Spleen (tissue), 11 donors: ENCODE data around the gene PRXL2C. TPM values are rescaled to one million over a fixed set of nuclear protein-coding genes. Genes with fewer than 3 reads are reported as not detected.

Source experiments
- DNase-seq: peaks from one replicate; pipeline ENCODE4 v3.0.0-alpha.2; 2020
- H3K27ac ChIP-seq, 8 donors: fragments of 200-600 bp; sonication (generic) in 7 of 8; 1 replicate in 4 of 8; 2 replicates in 4 of 8; pipeline versions ENCODE4 v1.5.0 to v1.8.0; 2016 to 2021; ENCODE audit warnings: inconsistent platforms in 4 of 8, mild to moderate bottlenecking in 4 of 8, moderate library complexity in 1 of 8
- H3K27me3 ChIP-seq, 7 donors: fragments of 200-600 bp; sonication (generic) in 6 of 7; replicated peaks in 1 of 7; 1 replicate in 4 of 7; 2 replicates in 3 of 7; pipeline versions ENCODE4 v1.5.0 to v1.8.0; 2016 to 2021; ENCODE audit warnings: inconsistent platforms in 3 of 7, mild to moderate bottlenecking in 1 of 7
- H3K36me3 ChIP-seq, 6 donors: fragments of 200-600 bp; sonication (generic) in 5 of 6; 1 replicate in 4 of 6; 2 replicates in 2 of 6; pipeline versions ENCODE4 v1.5.0 to v1.8.0; 2016 to 2021; ENCODE audit warnings: inconsistent platforms in 2 of 6
- H3K4me1 ChIP-seq, 6 donors: fragments of 200-600 bp; sonication (generic) in 5 of 6; 1 replicate in 3 of 6; 2 replicates in 3 of 6; pipeline versions ENCODE4 v1.5.0 to v1.8.0; 2016 to 2021; ENCODE audit warnings: inconsistent platforms in 3 of 6
- H3K4me3 ChIP-seq, 8 donors: fragments of 200-600 bp; sonication (generic) in 7 of 8; 1 replicate in 4 of 8; 2 replicates in 4 of 8; pipeline versions ENCODE4 v1.5.0 to v1.8.0; 2016 to 2021; ENCODE audit warnings: inconsistent platforms in 4 of 8, mild to moderate bottlenecking in 4 of 8, moderate library complexity in 2 of 8
- H3K9me3 ChIP-seq, 8 donors: fragments of 200-600 bp; sonication (generic) in 7 of 8; 1 replicate in 4 of 8; 2 replicates in 4 of 8; pipeline versions ENCODE4 v1.5.0 to v1.8.0; 2016 to 2021; ENCODE audit warnings: inconsistent platforms in 4 of 8
- CTCF ChIP-seq, 11 experiments: fragments of 200-600 bp in 7 of 11; fragments of 450-650 bp in 4 of 11; sonication (generic) in 4 of 11; IDR thresholded peaks in 8 of 11; conservative IDR thresholded peaks in 3 of 11; 1 replicate in 7 of 11; 2 replicates in 4 of 11; pipeline versions ENCODE4 v1.4.0 to v1.8.0; 2016 to 2021; ENCODE audit warnings: antibody characterized with exemption in 11 of 11, inconsistent platforms in 4 of 11, mild to moderate bottlenecking in 1 of 11
- POLR2A ChIP-seq, 3 donors: fragments of 450-650 bp; IDR thresholded peaks; one replicate each; pipeline ENCODE4 v1.5.1; 2017; ENCODE audit warnings: antibody characterized with exemption in 3 of 3, mild to moderate bottlenecking in 1 of 3
- POLR2AphosphoS5 ChIP-seq, 3 donors: sonication (generic); formaldehyde crosslinking; IDR thresholded peaks; one replicate each; pipeline ENCODE4 v1.5.1; 2017; ENCODE audit warnings: antibody characterized with exemption in 3 of 3
- WGBS, 5 donors: extraction: QIAGEN DNeasy Blood & Tissue Kit in 3 of 5; methylation state at CpG; one replicate each; pipeline versions ENCODE4 v1.1.5 to v1.1.7; 2013 to 2018; 5-methylcytosine and 5-hydroxymethylcytosine counted together
- intact Hi-C: fragments of 100-400 bp; cut with DNase I; formaldehyde crosslinking; loops from one replicate; pipeline ENCODE4 v1.15.0; 2023; ENCODE audit warnings: low total_unique reads
- polyA plus RNA-seq, 3 donors: library from polyadenylated mRNA; stranded (reverse); fragments of 200-250 nt; gene quantifications; one replicate each; pipeline ENCODE4 v1.2.1, GENCODE V29; 2013
- total RNA-seq, 7 donors: library from RNA; depleted of rRNA in 3 of 7; stranded (reverse); fragments of >200 nt in 3 of 7; fragmentation: NEBNext Ultra II Directional in 4 of 7; extraction: Animal tissue kit (Norgen Biotek cat#: 25700) in 4 of 7; gene quantifications; one replicate each; pipeline versions ENCODE4 v1.1.0 to v1.2.1, GENCODE V29; 2016 to 2021
- donor health status: healthy with polysubstance abuse.
- donor health status: DM: no; HTN: no; CAD: no; lungs with moderate emphysema.
- donor health status: DM: no; HTN: no; CAD: no.
- donor health status: Bipolar disorder and iron deficiency.
- donor health status: healthy.
- donor health status: DM: no; HTN: no; CAD: no.
- donor health status: DM: yes; HTN: yes; CAD: no.

PRXL2C gene
- total and polyA plus RNA-seq, 10 donors = 5.4 to 20.1 (median 14.2) TPM

GRCh38 chr9:96688187-96688586 lies 33.1 kb upstream of the PRXL2C start:
- Histone ChIP-seq H3K4me3 (no peak overlapping the region), H3K27me3 (peaks cover 0 to 16% (median 0%) of the 10 kb centered on the region in 7 donors), H3K4me1 (peaks cover 0 to 13% (median 6%) of the 10 kb centered on the region in 6 donors), H3K9me3 (peaks cover 0 to 26% (median 17%) of the 10 kb centered on the region in 8 donors), H3K27ac (no peak overlapping the region), H3K36me3 (no peaks in the 10 kb centered on the region)
- whole genome bisulfite sequencing, 5 donors = 81 to 93% (median 86%) methylated on average over 5 of the region's 5 CpGs
- intact Hi-C loops = no loop called here
- DNase-seq = no peak
- TF ChIP-seq CTCF (IDR thresholded peaks at IDR 0.05 in 8 of 11, conservative IDR thresholded peaks at IDR 0.05 in 3 of 11) = no peak
- no peak for TF ChIP-seq POLR2AphosphoS5 (IDR thresholded peaks at IDR 0.05)
- no peak for TF ChIP-seq POLR2A (IDR thresholded peaks at IDR 0.05)

DNA sequence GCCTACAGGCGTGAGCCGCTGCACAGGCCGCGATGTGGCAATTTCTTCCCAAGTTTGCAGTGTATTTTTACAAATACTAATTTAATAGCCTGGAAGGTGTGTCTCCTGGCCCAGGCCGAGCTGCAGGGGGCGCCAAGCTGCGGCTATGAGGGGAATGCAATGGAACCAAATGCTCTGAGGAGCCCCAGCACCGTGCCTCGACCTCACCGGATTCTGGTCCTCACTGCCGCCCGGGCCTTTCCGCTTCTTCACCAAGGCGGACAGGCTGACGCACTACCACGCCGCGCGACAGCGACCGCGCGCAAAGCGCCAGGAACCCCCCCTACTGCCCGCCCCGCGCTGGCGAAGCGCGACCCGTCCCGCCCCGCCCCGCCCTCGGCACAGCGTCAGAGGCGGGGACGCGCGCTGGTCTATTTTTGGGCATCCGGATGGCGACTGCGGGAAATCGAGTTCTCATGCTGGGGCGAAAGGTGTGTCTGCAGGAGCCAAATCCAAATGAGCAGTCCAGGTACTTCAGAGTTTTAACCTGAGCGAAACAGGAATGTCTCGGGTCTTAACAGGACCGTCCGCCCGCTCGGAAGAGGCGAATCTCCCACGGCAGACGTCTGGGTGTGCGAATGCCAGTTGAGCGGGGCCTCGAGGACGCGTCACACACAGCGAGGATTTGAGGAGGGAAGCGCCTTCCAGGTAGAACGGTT lies 31.7 kb upstream of the PRXL2C start:
- H3K4me1 ChIP-seq = peaks cover 0 to 13% (median 6%) of the 10 kb centered on the region in 6 donors
- H3K9me3 ChIP-seq = peaks cover 0 to 12% (median 3%) of the 10 kb centered on the region in 8 donors
- DNase-seq = peak; percentile 93
- WGBS, 5 donors = 5 to 19% (median 8%) methylated on average over 29 to 62 of the region's 62 CpGs
- intact Hi-C loops = no loop called here
- H3K27me3 ChIP-seq = peaks cover 0 to 16% (median 0%) of the 10 kb centered on the region in 7 donors
- peak; percentile 13 to 67 (median 50) for TF ChIP-seq CTCF (IDR thresholded peaks at IDR 0.05 in 8 of 11, conservative IDR thresholded peaks at IDR 0.05 in 3 of 11)
- TF ChIP-seq POLR2AphosphoS5 (IDR thresholded peaks at IDR 0.05) = peak; percentile 76 to 83 (median 83)
- no peak for TF ChIP-seq POLR2A (IDR thresholded peaks at IDR 0.05)
- peak overlapping the region; percentile 38 to 74 (median 46) for H3K4me3 ChIP-seq
- H3K27ac ChIP-seq = peak overlapping the region in 7 of 8 donors; percentile 55 to 81 (median 74)
- no peaks in the 10 kb centered on the region for H3K36me3 ChIP-seq

GRCh38 chr9:96680812-96681499 lies 25.8 kb upstream of the PRXL2C start:
- intact Hi-C loops = no loop called here

More at GRCh38 chr9:96680812-96681499, 25.8 kb upstream of the PRXL2C start:
- 33 to 65% (median 50%) methylated on average over 4 of the region's 4 CpGs for WGBS, 5 donors
- no peak for DNase-seq
- no peak overlapping the region for H3K4me3 ChIP-seq
- no peak for TF ChIP-seq CTCF (IDR thresholded peaks at IDR 0.05 in 8 of 11, conservative IDR thresholded peaks at IDR 0.05 in 3 of 11)
- no peak for TF ChIP-seq POLR2AphosphoS5 (IDR thresholded peaks at IDR 0.05)
- no peak for TF ChIP-seq POLR2A (IDR thresholded peaks at IDR 0.05)
- no peak overlapping the region for H3K27ac ChIP-seq
- peaks cover 0 to 10% (median 0%) of the 10 kb centered on the region in 7 donors for H3K27me3 ChIP-seq
- H3K4me1 ChIP-seq = no peaks in the 10 kb centered on the region
- no peaks in the 10 kb centered on the region for H3K36me3 ChIP-seq
- no peaks in the 10 kb centered on the region for H3K9me3 ChIP-seq
